Lung (tissue), 12 donors: ENCODE data around the gene ANO1. TPM values are rescaled to one million over a fixed set of nuclear protein-coding genes. Genes with fewer than 3 reads are reported as not detected.

Experiments
- ATAC-seq: fragments of 200-7000 bp; cut with Tn5 transposase; one replicate; pipeline ENCODE4 v1.9.1; 2020; ENCODE audit warnings: moderate number of reproducible peaks; ENCODE audit not compliant: insufficient read depth, low FRiP score
- DNase-seq, 3 donors: peaks; one replicate each; pipeline ENCODE4 v3.0.0-alpha.2; 2013 to 2017
- H3K27ac ChIP-seq, 2 donors: one replicate each; pipeline ENCODE4 v1.5.1; 2013; ENCODE audit warnings: mild to moderate bottlenecking in 2 of 2, moderate library complexity in 2 of 2, control low read depth in 1 of 2, inconsistent platforms in 1 of 2, low read depth in 1 of 2, low read length in 1 of 2
- H3K27me3 ChIP-seq, 3 donors: one replicate each; pipeline ENCODE4 v1.5.1; 2013; ENCODE audit warnings: low read length in 2 of 3; ENCODE audit not compliant: control insufficient read depth in 3 of 3, insufficient read depth in 3 of 3
- H3K36me3 ChIP-seq, 4 donors: one replicate each; pipeline ENCODE4 v1.5.1; 2013; ENCODE audit warnings: low read length in 4 of 4, mild to moderate bottlenecking in 1 of 4, moderate library complexity in 1 of 4; ENCODE audit not compliant: control insufficient read depth in 4 of 4, insufficient read depth in 4 of 4
- H3K4me1 ChIP-seq, 5 donors: one replicate each; pipeline ENCODE4 v1.5.1; 2013; ENCODE audit warnings: low read length in 5 of 5, mild to moderate bottlenecking in 2 of 5, moderate library complexity in 1 of 5; ENCODE audit not compliant: control insufficient read depth in 5 of 5, insufficient read depth in 5 of 5
- H3K4me3 ChIP-seq: one replicate; pipeline ENCODE4 v1.5.1; 2013; ENCODE audit warnings: mild to moderate bottlenecking, control low read depth, moderate library complexity
- H3K9ac ChIP-seq, 2 donors: one replicate each; pipeline ENCODE4 v1.5.1; 2013; ENCODE audit warnings: low read length in 2 of 2, control low read depth in 1 of 2; ENCODE audit not compliant: insufficient read depth in 1 of 2
- H3K9me3 ChIP-seq, 4 donors: one replicate each; pipeline ENCODE4 v1.5.1; 2013; ENCODE audit warnings: low read length in 3 of 4, mild to moderate bottlenecking in 1 of 4, moderate library complexity in 1 of 4; ENCODE audit not compliant: control insufficient read depth in 4 of 4, insufficient read depth in 3 of 4
- WGBS, 2 donors: extraction: QIAGEN DNeasy Blood & Tissue Kit; methylation state at CpG; one replicate each; pipeline ENCODE4 v1.1.7; 2013; 5-methylcytosine and 5-hydroxymethylcytosine counted together
- polyA plus RNA-seq, 2 donors: library from polyadenylated mRNA; stranded (reverse); fragments of 200-250 nt; gene quantifications; one replicate each; pipeline ENCODE4 v1.2.1, GENCODE V29; 2013
- total RNA-seq, 2 donors: library from RNA; depleted of rRNA in 1 of 2; stranded (reverse); fragments of >200 nt in 1 of 2; gene quantifications; one replicate each; pipeline ENCODE4 v1.2.1, GENCODE V29; 2014 to 2021
- TF ChIP-seq, protein P1 (sequence below): IDR thresholded peaks from 2 replicates; pipeline ENCODE4 v1.5.1; 2012; ENCODE audit warnings: mild to moderate bottlenecking; ENCODE audit errors: control extremely low read depth, extremely low read depth
- donor health status: control.
- donor health status: control.
- donor health status: Bipolar disorder and iron deficiency.
- donor health status: healthy.
- donor health status: DM: yes; HTN: yes; CAD: no.

The ANO1 gene
- total and polyA plus RNA-seq, 4 donors = 1.2 to 10.8 (median 5.5) TPM

- Histone ChIP-seq H3K36me3 (no peaks in the 10 kb centered on the region), H3K4me1 (peaks cover 0 to 11% (median 0%) of the 10 kb centered on the region in 5 donors), H3K4me3 (no peak overlapping the region), H3K27ac (no peak overlapping the region), H3K9ac (no peak overlapping the region), H3K9me3 (no peaks in the 10 kb centered on the region), H3K27me3 (no peaks in the 10 kb centered on the region)
- ATAC-seq (no peak), DNase-seq (no peak)
- 93 to 94% methylated on average over 13 of the region's 13 CpGs for WGBS, 2 donors
- TF ChIP-seq, protein P1, sequence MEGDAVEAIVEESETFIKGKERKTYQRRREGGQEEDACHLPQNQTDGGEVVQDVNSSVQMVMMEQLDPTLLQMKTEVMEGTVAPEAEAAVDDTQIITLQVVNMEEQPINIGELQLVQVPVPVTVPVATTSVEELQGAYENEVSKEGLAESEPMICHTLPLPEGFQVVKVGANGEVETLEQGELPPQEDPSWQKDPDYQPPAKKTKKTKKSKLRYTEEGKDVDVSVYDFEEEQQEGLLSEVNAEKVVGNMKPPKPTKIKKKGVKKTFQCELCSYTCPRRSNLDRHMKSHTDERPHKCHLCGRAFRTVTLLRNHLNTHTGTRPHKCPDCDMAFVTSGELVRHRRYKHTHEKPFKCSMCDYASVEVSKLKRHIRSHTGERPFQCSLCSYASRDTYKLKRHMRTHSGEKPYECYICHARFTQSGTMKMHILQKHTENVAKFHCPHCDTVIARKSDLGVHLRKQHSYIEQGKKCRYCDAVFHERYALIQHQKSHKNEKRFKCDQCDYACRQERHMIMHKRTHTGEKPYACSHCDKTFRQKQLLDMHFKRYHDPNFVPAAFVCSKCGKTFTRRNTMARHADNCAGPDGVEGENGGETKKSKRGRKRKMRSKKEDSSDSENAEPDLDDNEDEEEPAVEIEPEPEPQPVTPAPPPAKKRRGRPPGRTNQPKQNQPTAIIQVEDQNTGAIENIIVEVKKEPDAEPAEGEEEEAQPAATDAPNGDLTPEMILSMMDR = no peak
Observed at GRCh38 chr11:70066628-70067027, 11.5 kb upstream of the ANO1 start.

- no peak for DNase-seq
- Histone ChIP-seq H3K36me3 (no peaks in the 10 kb centered on the region), H3K27ac (no peak overlapping the region), H3K4me1 (peaks cover 0 to 11% (median 0%) of the 10 kb centered on the region in 5 donors), H3K9ac (no peak overlapping the region), H3K27me3 (peaks cover 0 to 1% (median 0%) of the 10 kb centered on the region in 3 donors), H3K9me3 (no peaks in the 10 kb centered on the region), H3K4me3 (no peak overlapping the region)
- TF ChIP-seq, protein P1 = no peak
- ATAC-seq = no peak
- WGBS, 2 donors = 87% methylated on average over 7 to 8 of the region's 8 CpGs
Observed at GRCh38 chr11:70067036-70067435, 11.1 kb upstream of the ANO1 start.

DNA sequence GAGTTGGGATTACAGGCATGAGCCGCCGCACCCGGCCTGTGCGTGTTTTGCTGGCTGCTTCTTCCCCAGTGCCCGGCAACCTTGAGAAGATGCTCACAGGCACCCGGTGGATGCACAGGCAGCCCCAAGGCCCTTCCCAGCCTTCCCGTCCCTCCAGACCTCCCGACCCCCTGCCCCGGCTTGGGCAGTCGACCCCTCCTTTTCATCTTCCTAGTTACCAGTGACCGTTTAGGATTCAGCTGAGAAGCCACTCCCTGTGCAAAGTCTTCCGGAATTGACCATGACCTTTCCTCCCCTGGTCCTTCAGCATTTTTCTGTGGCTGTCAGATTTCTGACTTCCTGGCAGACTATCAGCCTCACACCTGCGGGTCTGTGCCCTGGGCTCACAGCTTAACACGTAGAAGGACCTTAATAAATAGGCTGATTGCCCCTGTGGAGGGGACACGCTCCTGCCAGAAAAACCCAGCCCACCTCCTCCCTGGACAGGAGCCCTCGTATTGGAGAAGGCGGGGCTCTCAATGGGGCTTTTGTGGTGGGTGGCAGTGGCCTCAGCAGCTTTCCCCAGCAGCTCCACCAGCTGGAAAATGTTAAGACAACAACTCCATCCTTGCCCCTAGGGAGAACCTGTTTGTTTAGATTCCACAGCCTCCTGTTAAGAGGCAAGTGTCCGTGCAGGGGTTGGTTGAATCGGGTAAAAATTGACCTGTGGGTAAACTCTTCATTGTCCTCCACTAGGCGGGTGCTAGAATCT is 10.4 kb upstream of the ANO1 start:
- 37 to 47% methylated on average over 20 of the region's 20 CpGs for WGBS, 2 donors
- no peaks in the 10 kb centered on the region for H3K36me3 ChIP-seq
- H3K9me3 ChIP-seq = no peaks in the 10 kb centered on the region
- ATAC-seq = no peak
- H3K4me3 ChIP-seq = no peak overlapping the region
- peaks cover 0 to 16% (median 4%) of the 10 kb centered on the region in 5 donors for H3K4me1 ChIP-seq
- H3K9ac ChIP-seq = no peak overlapping the region
- H3K27me3 ChIP-seq = peaks cover 0 to 8% (median 0%) of the 10 kb centered on the region in 3 donors
- no peak overlapping the region for H3K27ac ChIP-seq
- TF ChIP-seq, protein P1 = no peak
- peak in 2 of 3 donors; percentile 26 to 53 for DNase-seq
